GDM1 (cell line): ENCODE results near the gene SIX6.

Experiments
- DNase-seq: peaks from one replicate; lab custom pipeline; 2025; lab: John Stamatoyannopoulos, UW

The SIX6 gene

GRCh38 chr14:60514378-60514740 is 5.4 kb downstream of the SIX6 start:
- no peak for DNase-seq

DNA sequence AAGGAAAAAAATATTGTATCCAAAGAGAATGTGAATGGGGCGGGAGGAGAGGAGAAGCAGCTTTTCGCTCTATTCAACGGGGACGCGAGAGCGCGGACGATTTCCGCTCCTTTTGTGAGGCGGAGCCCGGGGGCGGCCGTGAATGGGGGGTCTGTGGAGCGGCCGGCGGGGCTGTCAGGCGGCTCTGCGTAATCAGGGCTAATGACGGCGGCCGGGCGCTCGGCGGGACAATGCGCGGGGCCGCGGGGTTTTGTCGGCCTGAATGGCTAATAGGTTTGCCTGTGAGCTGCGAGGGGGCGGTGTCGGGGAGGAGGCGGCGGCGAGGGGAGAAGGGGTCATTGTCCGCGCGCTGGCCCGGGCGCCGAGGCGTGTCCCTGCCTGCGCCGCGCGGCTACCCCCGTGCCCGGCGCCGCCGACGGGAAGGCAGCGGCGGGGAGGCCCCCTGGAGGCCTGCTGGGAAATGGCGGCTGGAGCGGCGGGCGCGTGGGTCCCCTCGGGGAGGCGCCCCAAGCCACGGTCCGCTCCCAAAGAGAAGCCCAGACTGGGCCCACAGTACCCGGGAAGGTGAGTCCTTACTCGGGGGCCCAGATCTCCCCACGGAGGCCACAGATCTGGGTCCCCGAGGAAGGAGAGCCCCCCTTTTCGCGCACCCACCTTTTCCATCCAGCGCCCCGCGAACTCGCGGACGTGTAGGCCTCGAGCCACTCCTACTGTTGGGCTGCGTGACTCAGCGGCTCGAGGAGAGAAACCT is 6.0 kb downstream of the SIX6 start:
- DNase-seq, result no peak

DNA sequence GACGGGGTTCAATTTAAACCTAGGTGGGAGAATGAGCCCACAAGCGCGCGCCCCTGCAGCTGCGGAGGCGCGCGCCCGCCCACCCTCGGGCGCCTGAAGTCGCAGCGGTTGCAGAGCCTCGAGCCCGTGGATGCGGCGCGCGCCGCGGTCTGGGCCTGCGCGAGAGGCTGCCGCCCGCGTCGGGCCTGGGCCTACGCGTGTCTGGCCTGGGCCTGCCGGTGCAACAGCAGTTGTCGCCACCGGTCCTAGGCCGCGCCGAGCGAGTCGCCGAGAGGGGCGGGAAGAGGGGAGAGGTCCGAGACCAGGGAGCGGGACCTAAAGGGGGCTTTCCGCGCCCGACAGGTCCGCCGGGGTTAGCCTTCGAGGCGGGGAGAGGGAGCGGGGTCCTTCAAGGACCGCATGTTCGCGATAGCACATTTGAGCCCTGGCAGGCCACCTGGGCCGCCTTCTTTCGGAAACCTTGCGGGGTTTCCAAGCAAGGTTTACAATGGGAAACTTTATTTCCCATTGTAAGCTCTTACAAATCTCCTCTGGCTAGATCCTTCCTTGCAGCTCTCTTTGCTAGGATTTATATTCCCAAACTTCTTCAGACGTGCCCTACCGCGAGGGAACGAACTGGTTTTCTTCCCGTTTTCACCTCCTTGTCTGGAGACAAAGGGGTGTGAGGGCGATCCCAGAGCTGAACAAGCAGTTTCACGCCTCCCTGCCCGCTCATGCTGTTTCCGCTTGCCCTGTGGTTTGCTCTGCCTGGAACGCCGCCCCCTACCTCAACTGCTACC is 6.8 kb downstream of the SIX6 start:
- DNase-seq, result no peak

GRCh38 chr14:60532442-60532841 is 23.5 kb downstream of the SIX6 start:
- DNase-seq, result no peak

DNA sequence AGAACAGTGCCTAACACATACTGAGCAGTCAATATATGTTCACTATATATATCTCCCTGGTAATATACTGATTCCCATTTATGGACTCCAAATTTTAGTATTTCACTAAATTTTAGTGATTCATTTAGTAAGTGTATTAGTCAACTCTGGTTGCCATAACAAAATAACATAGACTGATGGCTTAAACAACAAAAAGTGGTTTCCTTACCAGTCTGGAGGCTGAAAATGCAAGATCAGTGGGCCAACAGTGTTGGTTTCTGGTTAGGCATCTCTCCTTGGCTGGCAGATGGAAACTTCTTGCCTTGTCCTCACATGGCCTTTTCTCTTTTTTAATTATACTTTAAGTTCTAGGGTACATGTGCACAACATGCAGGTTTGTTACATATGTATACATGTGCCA is 28.7 kb downstream of the SIX6 start:
- DNase-seq, result no peak

DNA sequence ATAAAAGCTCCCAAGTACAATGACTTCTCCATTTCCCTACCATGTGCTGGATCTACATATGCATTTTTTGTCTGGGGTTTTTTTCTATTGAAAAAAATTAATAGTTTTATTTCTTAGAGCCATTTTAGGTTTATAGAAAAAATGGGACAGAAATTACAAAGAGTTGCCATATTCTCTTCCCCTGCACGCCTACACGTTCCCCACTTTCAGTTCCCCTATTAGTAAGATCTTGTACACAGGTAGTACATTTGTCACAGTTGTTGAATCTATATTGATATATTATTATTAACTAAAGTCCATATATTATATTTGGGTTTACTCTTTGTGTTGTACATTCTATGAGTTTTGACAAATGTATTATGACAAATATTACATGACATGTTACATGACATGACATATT is 35.7 kb downstream of the SIX6 start:
- no peak for DNase-seq

GRCh38 chr14:60553808-60554207 is 44.9 kb downstream of the SIX6 start:
- no peak for DNase-seq

DNA sequence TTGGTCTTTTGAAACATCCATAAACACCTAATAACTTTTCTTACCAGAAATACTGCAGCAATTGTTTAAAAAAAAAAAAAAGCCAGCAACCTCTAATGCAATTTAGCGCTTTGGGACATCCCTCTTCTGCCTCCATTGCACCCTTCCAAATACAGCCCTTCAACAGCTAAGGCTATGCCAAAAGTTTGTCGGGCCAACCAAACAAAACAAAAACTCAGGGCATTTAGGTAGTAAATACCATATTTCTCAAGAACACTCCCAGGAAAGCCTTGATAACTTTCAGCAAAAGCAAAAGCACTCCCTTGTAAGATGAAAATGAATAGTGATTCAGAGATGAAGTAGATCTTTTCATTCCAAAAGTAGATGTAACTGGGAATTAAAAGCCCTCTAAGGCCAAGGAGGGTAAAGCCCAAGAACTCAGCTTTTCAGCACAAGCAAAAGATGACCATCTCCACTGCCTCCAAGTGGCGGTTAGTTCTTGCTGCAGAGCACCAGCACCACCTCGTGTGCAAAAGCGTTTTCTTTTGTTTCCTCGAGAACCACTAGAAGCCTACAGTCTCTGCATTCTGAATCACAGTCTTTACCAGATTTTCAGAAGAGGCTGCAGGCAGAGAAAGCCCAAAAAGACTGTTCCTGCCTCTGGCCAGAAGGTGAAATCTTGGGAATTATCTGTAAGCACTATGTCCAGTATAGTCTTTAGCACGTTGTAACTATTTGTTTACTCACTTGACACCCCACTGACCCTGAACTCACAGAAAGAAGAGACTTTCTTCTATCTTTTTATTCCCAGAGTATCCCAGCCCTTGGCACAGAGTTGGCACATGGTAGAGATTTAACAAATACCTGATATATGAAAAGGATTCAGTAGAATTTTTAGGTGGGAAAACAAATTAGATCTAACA is 53.1 kb downstream of the SIX6 start:
- DNase-seq, result peak; percentile 47
